ENCODE measurements around the gene CLEC20A. TPM values are rescaled to one million over a fixed set of nuclear protein-coding genes. Genes with fewer than 3 reads are reported as not detected.

Gene CLEC20A
- total and polyA plus RNA-seq, 2 experiments from 2014 or later: not detected

GRCh38 chr1:178509414-178510007 is 12.7 kb upstream of the CLEC20A start:
- no peak for DNase-seq (ENCODE audit: low spot score)
- H3K4me2 ChIP-seq: no peak overlapping the region

More at GRCh38 chr1:178509414-178510007, 12.7 kb upstream of the CLEC20A start:
- Histone ChIP-seq H3K27me3 (ENCODE audit: insufficient read depth) (no peaks in the 10 kb centered on the region), H3K36me3 (ENCODE audit: insufficient read depth) (no peaks in the 10 kb centered on the region), H3K4me1 (ENCODE audit: insufficient read depth) (no peaks in the 10 kb centered on the region), H3F3A (replicated peaks; ENCODE audit: low read depth) (no peaks in the 10 kb centered on the region), H4K20me1 (replicated peaks; ENCODE audit: insufficient read depth) (no peaks in the 10 kb centered on the region), H3K9me2 (ENCODE audit: insufficient read depth) (no peaks in the 10 kb centered on the region; the same call in 1 of the 2 replicates), H2AFZ (no peak overlapping the region), H3K27ac (ENCODE audit: low read depth) (no peak overlapping the region), H3K4me3 (no peak overlapping the region), H3K79me2 (replicated peaks; ENCODE audit: insufficient read depth) (no peaks in the 10 kb centered on the region)
- H3K4me1 Mint-ChIP-seq: no peaks in the 10 kb centered on the region
- no peak overlapping the region for H3K4me3 Mint-ChIP-seq
- no peak for ATAC-seq
- TF ChIP-seq EZH2 (IDR thresholded peaks at IDR 0.05; ENCODE audit: low read depth, unreplicated experiment) (no peak), JUNB (IDR thresholded peaks at IDR 0.05; ENCODE audit: unreplicated experiment) (no peak), REST (IDR thresholded peaks at IDR 0.05; ENCODE audit: unreplicated experiment) (no peak), NANOG (IDR thresholded peaks at IDR 0.05; ENCODE audit: borderline replicate concordance) (no peak), POLR2AphosphoS5 (IDR thresholded peaks at IDR 0.05; ENCODE audit: low read depth) (no peak), ZNF114 (CRISPR knock-in tag; IDR thresholded peaks at IDR 0.05) (no peak), ZNF462 (CRISPR knock-in tag; IDR thresholded peaks at IDR 0.05) (no peak), STAT1 (IDR thresholded peaks at IDR 0.05; ENCODE audit: unreplicated experiment) (no peak), CREB1 (CRISPR knock-in tag; IDR thresholded peaks at IDR 0.05; ENCODE audit: low read depth) (no peak), EZH2phosphoT487 (IDR thresholded peaks at IDR 0.05; ENCODE audit: unreplicated experiment) (no peak), ZNF331 (CRISPR knock-in tag; IDR thresholded peaks at IDR 0.05; ENCODE audit: low read depth) (no peak)
- TF ChIP-seq, protein P1, sequence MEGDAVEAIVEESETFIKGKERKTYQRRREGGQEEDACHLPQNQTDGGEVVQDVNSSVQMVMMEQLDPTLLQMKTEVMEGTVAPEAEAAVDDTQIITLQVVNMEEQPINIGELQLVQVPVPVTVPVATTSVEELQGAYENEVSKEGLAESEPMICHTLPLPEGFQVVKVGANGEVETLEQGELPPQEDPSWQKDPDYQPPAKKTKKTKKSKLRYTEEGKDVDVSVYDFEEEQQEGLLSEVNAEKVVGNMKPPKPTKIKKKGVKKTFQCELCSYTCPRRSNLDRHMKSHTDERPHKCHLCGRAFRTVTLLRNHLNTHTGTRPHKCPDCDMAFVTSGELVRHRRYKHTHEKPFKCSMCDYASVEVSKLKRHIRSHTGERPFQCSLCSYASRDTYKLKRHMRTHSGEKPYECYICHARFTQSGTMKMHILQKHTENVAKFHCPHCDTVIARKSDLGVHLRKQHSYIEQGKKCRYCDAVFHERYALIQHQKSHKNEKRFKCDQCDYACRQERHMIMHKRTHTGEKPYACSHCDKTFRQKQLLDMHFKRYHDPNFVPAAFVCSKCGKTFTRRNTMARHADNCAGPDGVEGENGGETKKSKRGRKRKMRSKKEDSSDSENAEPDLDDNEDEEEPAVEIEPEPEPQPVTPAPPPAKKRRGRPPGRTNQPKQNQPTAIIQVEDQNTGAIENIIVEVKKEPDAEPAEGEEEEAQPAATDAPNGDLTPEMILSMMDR (conservative IDR thresholded peaks at IDR 0.05; ENCODE audit: low read depth in 2 of 2): no peak
- TF ChIP-seq, protein P2, sequence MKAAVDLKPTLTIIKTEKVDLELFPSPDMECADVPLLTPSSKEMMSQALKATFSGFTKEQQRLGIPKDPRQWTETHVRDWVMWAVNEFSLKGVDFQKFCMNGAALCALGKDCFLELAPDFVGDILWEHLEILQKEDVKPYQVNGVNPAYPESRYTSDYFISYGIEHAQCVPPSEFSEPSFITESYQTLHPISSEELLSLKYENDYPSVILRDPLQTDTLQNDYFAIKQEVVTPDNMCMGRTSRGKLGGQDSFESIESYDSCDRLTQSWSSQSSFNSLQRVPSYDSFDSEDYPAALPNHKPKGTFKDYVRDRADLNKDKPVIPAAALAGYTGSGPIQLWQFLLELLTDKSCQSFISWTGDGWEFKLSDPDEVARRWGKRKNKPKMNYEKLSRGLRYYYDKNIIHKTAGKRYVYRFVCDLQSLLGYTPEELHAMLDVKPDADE (IDR thresholded peaks at IDR 0.05): no peak
- peaks cover 4% of the 10 kb centered on the region for H3K27me3 Mint-ChIP-seq (ENCODE audit: insufficient read depth, low read depth, poor library complexity)
- no peak overlapping the region for H3K27ac Mint-ChIP-seq
- H3K9me3 Mint-ChIP-seq: no peaks in the 10 kb centered on the region
- H3K36me3 Mint-ChIP-seq (ENCODE audit: low read depth): no peaks in the 10 kb centered on the region

All from GM23338 (cell line).